Mesendoderm (in vitro differentiated cells): ENCODE data around the gene PRR20G.

Source experiments
- DNase-seq: peaks from one replicate; pipeline ENCODE4 v3.0.0; 2013
- H2AK5ac ChIP-seq: 2 replicates; pipeline ENCODE4 v1.6.1; 2013; ENCODE audit warnings: low read length, inconsistent platforms
- H2BK120ac ChIP-seq: 2 replicates; pipeline ENCODE4 v1.6.1; 2013; ENCODE audit warnings: low read depth, mild to moderate bottlenecking, low read length, moderate library complexity, mixed read lengths
- H2BK15ac ChIP-seq: replicated peaks from 2 replicates; pipeline ENCODE4 v1.6.1; 2013; ENCODE audit warnings: low read depth, mild to moderate bottlenecking, moderate library complexity
- H2BK5ac ChIP-seq: 2 replicates; pipeline ENCODE4 v1.6.1; 2013; ENCODE audit warnings: low read length, inconsistent platforms
- H3K18ac ChIP-seq: 2 replicates; pipeline ENCODE4 v1.6.1; 2013; ENCODE audit warnings: mild to moderate bottlenecking, low read length, mixed read lengths
- H3K23ac ChIP-seq: one replicate; pipeline ENCODE4 v1.6.1; 2013; ENCODE audit warnings: low read length
- H3K27ac ChIP-seq: 2 replicates; pipeline ENCODE4 v1.5.1; 2013; ENCODE audit warnings: low read depth, mild to moderate bottlenecking, inconsistent platforms, low read length, moderate library complexity
- H3K27me3 ChIP-seq: 2 replicates; pipeline ENCODE4 v1.6.1; 2013; ENCODE audit warnings: low read length, control low read depth, mild to moderate bottlenecking, inconsistent platforms; ENCODE audit not compliant: insufficient read depth, poor library complexity
- H3K36me3 ChIP-seq: 2 replicates; pipeline ENCODE4 v1.6.1; 2013; ENCODE audit warnings: low read length, inconsistent platforms; ENCODE audit not compliant: control insufficient read depth, insufficient read depth
- H3K4ac ChIP-seq: one replicate; pipeline ENCODE4 v1.6.1; 2013; ENCODE audit warnings: low read depth, mild to moderate bottlenecking, low read length, moderate library complexity
- H3K4me1 ChIP-seq: 2 replicates; pipeline ENCODE4 v1.6.1; 2013; ENCODE audit warnings: low read depth, low read length, inconsistent platforms; ENCODE audit not compliant: control insufficient read depth
- H3K4me2 ChIP-seq: 2 replicates; pipeline ENCODE4 v1.6.1; 2013; ENCODE audit warnings: low read length
- H3K4me3 ChIP-seq: 2 replicates; pipeline ENCODE4 v1.5.1; 2013; ENCODE audit warnings: mild to moderate bottlenecking, low read length
- H3K56ac ChIP-seq: one replicate; pipeline ENCODE4 v1.6.1; 2013; ENCODE audit warnings: low read length
- H3K79me1 ChIP-seq: 2 replicates; pipeline ENCODE4 v1.6.1; 2013; ENCODE audit warnings: low read length, inconsistent platforms
- H3K79me2 ChIP-seq: 2 replicates; pipeline ENCODE4 v1.6.1; 2013; ENCODE audit warnings: mild to moderate bottlenecking, low read length; ENCODE audit not compliant: control insufficient read depth, insufficient read depth
- H3K9ac ChIP-seq: 2 replicates; pipeline ENCODE4 v1.6.1; 2013; ENCODE audit warnings: low read length, inconsistent platforms
- H4K5ac ChIP-seq: one replicate; pipeline ENCODE4 v1.6.1; 2013; ENCODE audit warnings: low read length
- H4K8ac ChIP-seq: one replicate; pipeline ENCODE4 v1.6.1; 2013; ENCODE audit warnings: low read depth, mild to moderate bottlenecking, control low read depth, low read length, moderate library complexity
- WGBS: extraction: QIAGEN DNeasy Blood & Tissue Kit; methylation state at CpG from one replicate; pipeline ENCODE4 v1.1.7; 2013; ENCODE audit warnings: low lambda C conversion rate, missing lambda C conversion rate; ENCODE audit not compliant: insufficient coverage; ENCODE audit errors: extremely low coverage; 5-methylcytosine and 5-hydroxymethylcytosine counted together

PRR20G gene

DNA sequence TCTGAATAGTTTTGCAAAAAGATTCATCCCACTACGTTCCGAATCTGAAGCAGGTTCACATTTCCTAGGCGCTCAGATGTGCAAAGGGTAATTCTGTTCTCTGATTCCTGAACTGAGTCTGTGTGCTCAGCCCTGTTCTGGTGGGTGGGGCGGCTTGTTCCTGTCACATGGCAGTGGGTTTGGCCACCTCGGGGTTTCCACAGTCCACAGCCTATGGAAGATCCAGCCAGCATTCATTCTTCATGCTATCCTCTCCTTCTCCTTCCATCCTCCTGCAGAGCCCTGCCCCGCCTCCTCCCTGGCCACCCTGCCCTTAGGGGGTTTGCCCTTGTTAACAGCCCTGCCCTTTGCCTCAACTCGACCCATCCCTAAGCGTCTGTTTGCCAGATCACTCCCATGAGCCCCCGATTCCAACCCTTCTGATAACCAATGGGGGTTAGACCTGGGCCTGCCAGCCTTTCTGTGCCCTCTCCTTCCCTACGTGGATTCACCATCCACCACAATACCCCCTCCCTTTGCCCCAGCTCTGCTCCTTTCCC, 31.0 kb downstream of the PRR20G start:
- no CpG with 5 or more reads among the region's 10 CpGs for WGBS
- no peak overlapping the region for H2BK15ac ChIP-seq
- H3K56ac ChIP-seq, result no peak overlapping the region
- no peak overlapping the region for H3K23ac ChIP-seq
- H3K4me1 ChIP-seq, result no peaks in the 10 kb centered on the region
- H2BK120ac ChIP-seq, result no peak overlapping the region
- H3K4me3 ChIP-seq, result no peak overlapping the region
- H3K79me1 ChIP-seq, result no peaks in the 10 kb centered on the region
- no peaks in the 10 kb centered on the region for H3K36me3 ChIP-seq
- H4K8ac ChIP-seq, result no peak overlapping the region
- no peaks in the 10 kb centered on the region for H3K27me3 ChIP-seq
- no peak overlapping the region for H3K4me2 ChIP-seq
- no peak for DNase-seq
- H3K27ac ChIP-seq, result no peak overlapping the region
- H2BK5ac ChIP-seq, result no peak overlapping the region
- no peaks in the 10 kb centered on the region for H3K79me2 ChIP-seq
- no peak overlapping the region for H3K9ac ChIP-seq
- H3K4ac ChIP-seq, result no peak overlapping the region
- no peak overlapping the region for H4K5ac ChIP-seq
- no peak overlapping the region for H3K18ac ChIP-seq
- no peak overlapping the region for H2AK5ac ChIP-seq

- Histone ChIP-seq H3K27ac (no peak overlapping the region), H2BK15ac (no peak overlapping the region), H3K23ac (no peak overlapping the region), H3K4me3 (no peak overlapping the region), H2BK5ac (no peak overlapping the region), H3K56ac (no peak overlapping the region), H3K9ac (no peak overlapping the region), H3K4me1 (no peaks in the 10 kb centered on the region), H3K27me3 (no peaks in the 10 kb centered on the region), H3K4ac (no peak overlapping the region), H3K18ac (no peak overlapping the region), H3K79me1 (no peaks in the 10 kb centered on the region), H2BK120ac (no peak overlapping the region), H4K5ac (no peak overlapping the region), H3K4me2 (no peak overlapping the region), H2AK5ac (no peak overlapping the region), H3K79me2 (no peaks in the 10 kb centered on the region), H3K36me3 (no peaks in the 10 kb centered on the region), H4K8ac (no peak overlapping the region)
- DNase-seq, result no peak
- no CpG with 5 or more reads among the region's 5 CpGs for WGBS
Observed at GRCh38 chr3:127256138-127256537, 31.7 kb downstream of the PRR20G start.

GRCh38 chr3:127255516-127255915, 32.3 kb downstream of the PRR20G start:
- Histone ChIP-seq H3K79me1 (no peaks in the 10 kb centered on the region), H3K4me1 (no peaks in the 10 kb centered on the region), H3K4ac (no peak overlapping the region), H4K8ac (no peak overlapping the region), H3K79me2 (no peaks in the 10 kb centered on the region), H3K9ac (no peak overlapping the region), H2BK15ac (no peak overlapping the region), H3K18ac (no peak overlapping the region), H3K27me3 (no peaks in the 10 kb centered on the region), H3K56ac (no peak overlapping the region), H2BK120ac (no peak overlapping the region), H2AK5ac (no peak overlapping the region), H3K36me3 (no peaks in the 10 kb centered on the region), H3K23ac (no peak overlapping the region), H3K4me2 (no peak overlapping the region), H3K27ac (no peak overlapping the region), H3K4me3 (no peak overlapping the region), H4K5ac (no peak overlapping the region), H2BK5ac (no peak overlapping the region)
- WGBS, result no CpG with 5 or more reads among the region's 4 CpGs
- no peak for DNase-seq

GRCh38 chr3:127254730-127255129, 33.1 kb downstream of the PRR20G start:
- Histone ChIP-seq H3K18ac (no peak overlapping the region), H2BK120ac (no peak overlapping the region), H3K9ac (no peak overlapping the region), H2BK5ac (no peak overlapping the region), H3K56ac (no peak overlapping the region), H3K27me3 (no peaks in the 10 kb centered on the region), H2AK5ac (no peak overlapping the region), H3K79me1 (no peaks in the 10 kb centered on the region), H2BK15ac (no peak overlapping the region), H3K4ac (no peak overlapping the region), H3K23ac (no peak overlapping the region), H3K27ac (no peak overlapping the region), H4K8ac (no peak overlapping the region), H4K5ac (no peak overlapping the region), H3K79me2 (no peaks in the 10 kb centered on the region), H3K36me3 (no peaks in the 10 kb centered on the region), H3K4me2 (no peak overlapping the region), H3K4me3 (no peak overlapping the region), H3K4me1 (no peaks in the 10 kb centered on the region)
- no peak for DNase-seq
- WGBS, result no CpG with 5 or more reads among the region's 9 CpGs

GRCh38 chr3:127254033-127254644, 33.7 kb downstream of the PRR20G start:
- Histone ChIP-seq H3K23ac (no peak overlapping the region), H3K4me2 (no peak overlapping the region), H3K4me1 (no peaks in the 10 kb centered on the region), H3K18ac (no peak overlapping the region), H2BK120ac (no peak overlapping the region), H3K79me2 (no peaks in the 10 kb centered on the region), H4K8ac (no peak overlapping the region), H2BK15ac (no peak overlapping the region), H3K4ac (no peak overlapping the region), H3K36me3 (no peaks in the 10 kb centered on the region), H3K9ac (no peak overlapping the region), H3K27ac (no peak overlapping the region), H2AK5ac (no peak overlapping the region), H2BK5ac (no peak overlapping the region), H3K27me3 (no peaks in the 10 kb centered on the region), H3K56ac (no peak overlapping the region), H4K5ac (no peak overlapping the region), H3K79me1 (no peaks in the 10 kb centered on the region), H3K4me3 (no peak overlapping the region)
- DNase-seq, result no peak
- WGBS, result no CpG with 5 or more reads among the region's 10 CpGs

DNA sequence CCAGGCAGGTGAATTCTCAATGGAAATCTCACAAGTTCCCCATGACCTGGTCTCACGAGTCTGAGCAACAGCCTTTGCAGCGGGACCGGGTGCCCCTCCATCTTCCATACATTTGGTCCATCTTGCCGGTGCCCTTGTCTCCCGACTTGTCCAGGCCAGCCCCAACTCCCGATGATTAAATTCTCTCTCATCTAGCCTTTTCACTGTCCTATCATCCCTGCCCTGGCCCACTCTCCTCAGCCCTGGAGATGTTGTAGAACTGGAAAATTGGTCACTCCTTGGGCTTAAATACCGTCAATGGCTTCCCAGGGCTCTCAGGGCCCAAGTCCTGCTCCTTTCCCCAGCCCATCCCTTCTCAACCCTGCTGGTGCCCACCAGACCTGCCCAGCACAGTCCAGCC, 34.4 kb downstream of the PRR20G start:
- Histone ChIP-seq H2BK120ac (no peak overlapping the region), H3K79me1 (no peaks in the 10 kb centered on the region), H3K4ac (no peak overlapping the region), H3K18ac (no peak overlapping the region), H3K9ac (no peak overlapping the region), H2BK5ac (no peak overlapping the region), H3K23ac (no peak overlapping the region), H3K36me3 (no peaks in the 10 kb centered on the region), H4K5ac (no peak overlapping the region), H3K27ac (no peak overlapping the region), H4K8ac (no peak overlapping the region), H2AK5ac (no peak overlapping the region), H2BK15ac (no peak overlapping the region), H3K4me3 (no peak overlapping the region), H3K79me2 (no peaks in the 10 kb centered on the region), H3K4me1 (no peaks in the 10 kb centered on the region), H3K27me3 (no peaks in the 10 kb centered on the region), H3K4me2 (no peak overlapping the region), H3K56ac (no peak overlapping the region)
- no peak for DNase-seq
- WGBS, result no CpG with 5 or more reads among the region's 7 CpGs
